Esophagus squamous epithelium (tissue), 4 donors: ENCODE data around the gene WDR48.

ENCODE experiments used
- POLR2A ChIP-seq, 4 donors: fragments of 450-650 bp; IDR thresholded peaks; one replicate each; pipeline ENCODE4 v1.6.1; 2017; ENCODE audit warnings: antibody characterized with exemption in 4 of 4, mild to moderate bottlenecking in 4 of 4, moderate library complexity in 3 of 4
- TF ChIP-seq, protein P1 (sequence below), 6 experiments: fragments of 450-650 bp in 4 of 6; fragments of 200-600 bp in 2 of 6; sonication (generic) in 2 of 6; IDR thresholded peaks; one replicate each; pipeline ENCODE4 v1.5.1; 2016 to 2019; ENCODE audit warnings: antibody characterized with exemption in 6 of 6, mild to moderate bottlenecking in 4 of 6, moderate library complexity in 4 of 6

DNA sequence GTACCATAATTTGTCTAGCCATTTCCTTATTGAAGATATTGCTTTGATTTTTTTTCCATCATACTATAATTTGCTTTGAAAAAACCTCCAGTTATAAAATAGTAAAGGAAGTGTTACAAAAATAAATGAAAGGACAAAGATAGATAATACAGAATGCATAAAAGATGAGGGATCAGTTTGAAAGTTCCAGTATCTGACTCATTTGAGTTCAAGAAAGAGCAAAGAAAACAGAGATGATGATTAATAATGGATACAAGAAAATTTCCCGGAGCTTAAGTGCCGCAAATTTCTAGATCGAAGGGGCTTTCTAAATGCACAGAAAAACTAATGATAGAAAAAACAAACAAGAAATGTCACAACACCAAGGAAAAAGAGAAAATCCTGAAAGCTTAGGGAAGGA lies 4.3 kb downstream of the WDR48 start:
- TF ChIP-seq, protein P1, sequence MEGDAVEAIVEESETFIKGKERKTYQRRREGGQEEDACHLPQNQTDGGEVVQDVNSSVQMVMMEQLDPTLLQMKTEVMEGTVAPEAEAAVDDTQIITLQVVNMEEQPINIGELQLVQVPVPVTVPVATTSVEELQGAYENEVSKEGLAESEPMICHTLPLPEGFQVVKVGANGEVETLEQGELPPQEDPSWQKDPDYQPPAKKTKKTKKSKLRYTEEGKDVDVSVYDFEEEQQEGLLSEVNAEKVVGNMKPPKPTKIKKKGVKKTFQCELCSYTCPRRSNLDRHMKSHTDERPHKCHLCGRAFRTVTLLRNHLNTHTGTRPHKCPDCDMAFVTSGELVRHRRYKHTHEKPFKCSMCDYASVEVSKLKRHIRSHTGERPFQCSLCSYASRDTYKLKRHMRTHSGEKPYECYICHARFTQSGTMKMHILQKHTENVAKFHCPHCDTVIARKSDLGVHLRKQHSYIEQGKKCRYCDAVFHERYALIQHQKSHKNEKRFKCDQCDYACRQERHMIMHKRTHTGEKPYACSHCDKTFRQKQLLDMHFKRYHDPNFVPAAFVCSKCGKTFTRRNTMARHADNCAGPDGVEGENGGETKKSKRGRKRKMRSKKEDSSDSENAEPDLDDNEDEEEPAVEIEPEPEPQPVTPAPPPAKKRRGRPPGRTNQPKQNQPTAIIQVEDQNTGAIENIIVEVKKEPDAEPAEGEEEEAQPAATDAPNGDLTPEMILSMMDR (IDR thresholded peaks at IDR 0.05) = no peak
- TF ChIP-seq POLR2A (IDR thresholded peaks at IDR 0.05) = no peak
